Activated naive CD8-positive, alpha-beta T cell (primary cell): Measurements from ENCODE around the gene PAX5.

Experiments used
- H3K27ac Mint-ChIP-seq: one replicate; pipeline ENCODE4 v1.8.0; 2021; ENCODE audit warnings: mixed read lengths
- H3K27me3 Mint-ChIP-seq: one replicate; pipeline ENCODE4 v1.8.0; 2021; ENCODE audit warnings: mixed read lengths
- H3K36me3 Mint-ChIP-seq: one replicate; pipeline ENCODE4 v1.8.0; 2021; ENCODE audit warnings: mixed read lengths
- H3K4me1 Mint-ChIP-seq: one replicate; pipeline ENCODE4 v1.8.0; 2021; ENCODE audit warnings: low read depth, mixed read lengths
- H3K4me3 Mint-ChIP-seq: one replicate; pipeline ENCODE4 v1.8.0; 2021; ENCODE audit warnings: mild to moderate bottlenecking, mixed read lengths
- H3K9me3 Mint-ChIP-seq: one replicate; pipeline ENCODE4 v1.8.0; 2021; ENCODE audit warnings: low read depth, mixed read lengths

PAX5 gene

DNA sequence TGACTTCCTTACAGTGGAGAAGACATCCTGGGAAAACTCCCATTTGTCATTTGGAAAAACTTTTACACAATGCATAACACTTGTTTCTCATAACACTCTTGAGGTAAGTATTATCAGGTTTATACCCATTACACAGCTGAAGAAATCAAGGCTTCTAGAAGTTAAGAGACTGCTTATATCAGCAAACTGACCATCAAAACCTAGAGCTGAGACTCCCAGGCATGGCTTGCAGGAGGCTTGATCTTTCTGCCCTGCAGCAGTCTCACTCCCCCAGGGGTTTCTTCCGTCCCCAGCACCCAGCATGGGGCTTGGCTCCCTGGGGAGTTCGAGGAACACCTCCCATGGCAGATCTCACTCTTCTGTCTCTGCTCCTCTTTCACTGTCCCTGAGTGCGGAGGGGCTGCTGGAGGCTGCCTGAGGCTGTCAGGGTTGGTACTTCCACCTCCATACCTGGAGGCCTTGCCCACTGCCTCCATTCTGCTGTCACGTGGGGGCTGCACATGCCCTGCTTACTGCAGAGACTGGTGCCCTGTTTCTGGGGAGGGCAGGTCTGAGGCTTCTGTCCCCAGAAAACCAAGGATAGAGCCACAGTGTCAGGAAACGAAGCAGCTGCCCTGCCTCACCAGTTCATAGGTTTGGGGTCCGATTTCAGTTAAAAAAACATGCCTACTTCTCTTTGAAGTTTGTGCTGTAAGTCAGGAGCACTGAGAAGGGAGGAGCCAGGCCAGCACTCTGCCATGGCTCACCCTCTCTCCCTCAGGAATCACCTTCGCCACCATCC is 202.5 kb downstream of the PAX5 start:
- Mint-ChIP-seq H3K27me3 (no peaks in the 10 kb centered on the region), H3K4me3 (no peak overlapping the region), H3K4me1 (no peaks in the 10 kb centered on the region), H3K36me3 (no peaks in the 10 kb centered on the region), H3K27ac (no peak overlapping the region), H3K9me3 (no peaks in the 10 kb centered on the region)

DNA sequence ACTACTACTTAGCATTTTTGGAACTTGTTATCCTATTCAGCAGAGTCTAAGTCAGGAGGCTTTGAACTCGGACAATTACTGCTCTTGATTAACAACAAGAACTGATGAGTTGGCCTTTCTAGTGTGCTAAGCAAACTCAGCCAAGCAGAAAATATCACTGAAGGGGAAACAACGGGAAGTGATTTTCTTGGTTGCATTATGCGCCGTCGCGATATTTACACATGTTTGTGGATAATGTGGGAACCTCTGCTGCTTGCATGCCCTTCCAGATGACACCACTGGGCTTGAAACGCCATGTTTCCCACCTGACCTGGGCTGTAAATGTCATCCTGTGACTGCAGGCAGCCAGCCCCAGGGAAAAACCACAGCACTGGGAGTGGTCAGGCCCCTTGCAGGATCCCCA is 205.5 kb downstream of the PAX5 start:
- H3K27me3 Mint-ChIP-seq, result no peaks in the 10 kb centered on the region
- H3K9me3 Mint-ChIP-seq, result no peaks in the 10 kb centered on the region
- H3K4me1 Mint-ChIP-seq, result no peaks in the 10 kb centered on the region

DNA sequence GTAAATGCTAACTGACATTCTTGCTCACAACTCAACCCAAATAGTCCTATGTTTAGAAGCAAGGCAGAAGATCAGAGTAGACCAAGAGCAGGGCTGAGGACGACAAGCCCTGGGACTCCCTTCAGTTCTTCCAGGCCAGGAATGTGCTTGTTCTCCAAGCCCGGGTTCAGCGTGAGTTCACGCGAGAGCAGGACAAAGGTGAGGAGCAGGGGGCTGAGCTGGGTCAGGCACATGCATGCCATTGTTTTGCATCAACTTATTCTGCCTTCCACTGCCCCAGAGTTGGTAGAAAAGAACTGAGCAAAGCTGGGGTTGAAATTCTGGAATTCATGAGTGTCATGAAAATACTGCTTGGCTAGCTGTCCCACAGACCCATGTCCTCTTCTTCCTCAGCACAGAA is 206.5 kb downstream of the PAX5 start:
- no peaks in the 10 kb centered on the region for H3K9me3 Mint-ChIP-seq
- H3K4me1 Mint-ChIP-seq, result no peaks in the 10 kb centered on the region
- no peak overlapping the region for H3K4me3 Mint-ChIP-seq
- H3K27me3 Mint-ChIP-seq, result no peaks in the 10 kb centered on the region
- H3K27ac Mint-ChIP-seq, result no peak overlapping the region
- no peaks in the 10 kb centered on the region for H3K36me3 Mint-ChIP-seq

More for the DNA sequence above, 205.5 kb downstream of the PAX5 start:
- Mint-ChIP-seq H3K36me3 (no peaks in the 10 kb centered on the region), H3K4me3 (no peak overlapping the region), H3K27ac (no peak overlapping the region)

DNA sequence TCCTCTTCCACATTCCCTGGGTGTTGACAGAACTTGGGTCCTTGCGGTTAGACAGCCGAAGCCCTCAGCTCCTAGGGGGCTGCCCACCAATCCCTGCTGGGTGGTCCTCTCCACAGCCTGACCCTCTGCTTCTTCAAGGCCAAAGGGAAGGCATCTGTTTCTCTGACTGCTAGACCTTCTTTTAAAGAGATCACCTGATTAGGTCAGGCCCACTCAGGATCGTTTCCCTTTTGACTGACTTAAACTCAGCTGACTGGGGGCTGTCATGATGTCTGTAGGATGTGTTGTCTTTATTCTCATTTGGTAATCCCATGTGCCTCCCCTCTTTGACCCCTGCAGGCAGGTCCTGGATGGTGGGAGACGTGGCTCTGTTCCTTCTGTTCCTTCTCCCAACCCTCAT is 207.5 kb downstream of the PAX5 start:
- no peaks in the 10 kb centered on the region for H3K9me3 Mint-ChIP-seq
- no peaks in the 10 kb centered on the region for H3K27me3 Mint-ChIP-seq
- no peaks in the 10 kb centered on the region for H3K4me1 Mint-ChIP-seq
- H3K4me3 Mint-ChIP-seq, result no peak overlapping the region
- H3K27ac Mint-ChIP-seq, result no peak overlapping the region
- no peaks in the 10 kb centered on the region for H3K36me3 Mint-ChIP-seq

DNA sequence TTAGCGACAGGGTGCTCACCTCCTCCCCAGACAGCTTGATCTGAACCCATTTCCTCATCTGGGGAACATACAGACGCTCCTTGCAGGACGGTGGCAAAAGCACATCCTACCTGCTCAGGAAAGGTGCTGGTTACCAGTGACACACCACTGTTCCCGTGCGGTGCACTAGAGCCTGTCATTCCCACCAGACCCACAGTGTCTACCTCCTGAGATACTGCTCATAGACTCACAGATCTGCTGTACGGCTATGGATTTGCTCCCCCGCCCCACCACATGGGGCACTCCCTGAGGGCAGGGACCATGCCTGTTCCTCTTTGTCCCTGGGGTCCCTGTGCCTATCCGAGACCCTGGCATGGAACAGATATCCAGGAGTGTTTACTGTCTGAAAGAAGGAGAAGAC is 208.9 kb downstream of the PAX5 start:
- H3K36me3 Mint-ChIP-seq, result no peaks in the 10 kb centered on the region
- no peaks in the 10 kb centered on the region for H3K9me3 Mint-ChIP-seq
- H3K4me1 Mint-ChIP-seq, result no peaks in the 10 kb centered on the region
- no peak overlapping the region for H3K27ac Mint-ChIP-seq
- H3K27me3 Mint-ChIP-seq, result peaks cover under 1% of the 10 kb centered on the region
- no peak overlapping the region for H3K4me3 Mint-ChIP-seq

DNA sequence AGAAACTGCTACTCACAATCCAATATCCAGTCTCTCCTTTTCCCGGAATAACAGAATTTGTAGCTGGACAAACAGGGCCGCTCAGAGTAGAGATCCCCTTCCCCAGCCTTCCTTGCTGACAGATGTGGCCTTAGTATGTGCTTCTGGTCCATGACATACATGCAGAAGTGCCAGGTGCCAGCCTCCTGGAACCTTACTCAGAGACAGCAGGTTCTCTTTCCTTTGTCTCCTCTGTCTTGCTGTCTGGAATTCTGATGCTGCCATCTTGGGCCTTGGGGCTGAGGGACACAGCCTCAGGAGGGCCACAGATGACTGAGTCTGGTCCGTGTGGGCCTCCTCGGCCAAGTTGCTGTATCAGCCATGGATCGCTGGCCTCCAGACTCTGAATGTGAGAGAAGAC is 210.1 kb downstream of the PAX5 start:
- H3K36me3 Mint-ChIP-seq, result no peaks in the 10 kb centered on the region
- no peaks in the 10 kb centered on the region for H3K9me3 Mint-ChIP-seq
- no peak overlapping the region for H3K4me3 Mint-ChIP-seq
- peaks cover 3% of the 10 kb centered on the region for H3K27me3 Mint-ChIP-seq
- H3K4me1 Mint-ChIP-seq, result no peaks in the 10 kb centered on the region
- no peak overlapping the region for H3K27ac Mint-ChIP-seq

DNA sequence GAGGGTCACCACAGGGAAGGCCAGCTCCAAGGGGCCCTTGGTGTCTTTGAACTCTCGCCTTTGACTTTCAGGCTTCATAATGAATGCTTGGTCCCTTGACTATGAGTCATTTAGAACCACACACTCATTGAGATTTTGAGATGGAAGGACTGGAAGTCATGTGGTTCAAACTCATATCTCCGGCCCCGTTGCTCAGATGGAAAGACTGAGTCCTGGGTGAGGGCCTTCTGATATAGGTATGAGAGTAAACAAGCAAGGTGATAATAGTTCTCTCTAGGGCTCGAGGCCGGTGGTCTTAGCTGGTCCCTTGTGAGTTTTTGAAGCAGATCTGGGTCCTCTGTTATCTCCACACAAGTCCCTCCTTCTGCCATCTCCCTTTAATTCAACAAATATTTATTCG is 210.6 kb downstream of the PAX5 start:
- H3K27ac Mint-ChIP-seq, result no peak overlapping the region
- H3K9me3 Mint-ChIP-seq, result no peaks in the 10 kb centered on the region
- no peak overlapping the region for H3K4me3 Mint-ChIP-seq
- no peaks in the 10 kb centered on the region for H3K4me1 Mint-ChIP-seq
- H3K36me3 Mint-ChIP-seq, result no peaks in the 10 kb centered on the region
- peaks cover 6% of the 10 kb centered on the region for H3K27me3 Mint-ChIP-seq

DNA sequence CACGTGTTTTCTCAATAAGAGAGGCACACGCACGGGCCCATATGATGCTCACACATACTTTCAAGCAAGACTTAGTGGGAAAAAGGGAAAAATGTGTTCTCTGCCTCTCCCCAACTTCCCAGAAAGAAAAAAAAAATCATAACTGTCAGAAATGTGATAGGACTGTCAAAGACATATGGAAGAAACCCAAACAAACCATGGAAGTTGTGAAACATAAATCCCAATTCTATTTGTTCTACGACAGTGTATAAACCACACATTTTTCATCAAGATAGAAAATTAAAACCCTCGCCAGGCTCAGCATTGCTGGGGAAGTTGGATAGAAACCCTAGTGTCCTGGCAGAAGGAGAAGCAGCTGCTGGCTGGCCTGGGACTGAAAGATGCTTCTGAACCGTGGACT is 211.9 kb downstream of the PAX5 start:
- Mint-ChIP-seq H3K27me3 (peaks cover 6% of the 10 kb centered on the region), H3K4me3 (no peak overlapping the region), H3K36me3 (no peaks in the 10 kb centered on the region), H3K9me3 (no peaks in the 10 kb centered on the region), H3K4me1 (no peaks in the 10 kb centered on the region), H3K27ac (no peak overlapping the region)

DNA sequence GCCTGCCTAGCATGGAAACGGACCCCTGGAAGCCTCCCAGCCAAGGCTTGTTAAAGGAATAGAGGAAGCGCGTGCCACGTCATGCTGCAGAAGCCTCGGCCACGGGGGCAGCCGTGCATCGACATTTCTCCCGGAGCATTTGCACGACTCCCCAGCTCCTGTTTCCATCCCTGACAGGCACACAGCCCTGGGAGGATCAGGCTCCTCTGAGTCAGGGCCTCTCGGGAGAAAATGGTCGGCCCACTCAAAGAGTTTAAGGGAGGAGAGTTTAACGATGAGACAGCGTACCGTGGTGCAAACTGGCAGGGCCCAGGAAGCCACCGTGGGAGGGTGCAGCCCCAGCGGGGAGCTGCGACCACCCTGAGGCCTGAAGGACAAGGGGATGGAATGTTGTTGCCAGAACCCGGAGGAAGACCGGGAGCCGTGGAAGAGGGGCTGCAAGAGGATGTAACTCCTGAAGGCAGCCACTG is 213.6 kb downstream of the PAX5 start:
- no peak overlapping the region for H3K4me3 Mint-ChIP-seq
- no peaks in the 10 kb centered on the region for H3K9me3 Mint-ChIP-seq
- H3K36me3 Mint-ChIP-seq, result no peaks in the 10 kb centered on the region
- no peaks in the 10 kb centered on the region for H3K4me1 Mint-ChIP-seq
- no peak overlapping the region for H3K27ac Mint-ChIP-seq
- peaks cover 10% of the 10 kb centered on the region for H3K27me3 Mint-ChIP-seq

DNA sequence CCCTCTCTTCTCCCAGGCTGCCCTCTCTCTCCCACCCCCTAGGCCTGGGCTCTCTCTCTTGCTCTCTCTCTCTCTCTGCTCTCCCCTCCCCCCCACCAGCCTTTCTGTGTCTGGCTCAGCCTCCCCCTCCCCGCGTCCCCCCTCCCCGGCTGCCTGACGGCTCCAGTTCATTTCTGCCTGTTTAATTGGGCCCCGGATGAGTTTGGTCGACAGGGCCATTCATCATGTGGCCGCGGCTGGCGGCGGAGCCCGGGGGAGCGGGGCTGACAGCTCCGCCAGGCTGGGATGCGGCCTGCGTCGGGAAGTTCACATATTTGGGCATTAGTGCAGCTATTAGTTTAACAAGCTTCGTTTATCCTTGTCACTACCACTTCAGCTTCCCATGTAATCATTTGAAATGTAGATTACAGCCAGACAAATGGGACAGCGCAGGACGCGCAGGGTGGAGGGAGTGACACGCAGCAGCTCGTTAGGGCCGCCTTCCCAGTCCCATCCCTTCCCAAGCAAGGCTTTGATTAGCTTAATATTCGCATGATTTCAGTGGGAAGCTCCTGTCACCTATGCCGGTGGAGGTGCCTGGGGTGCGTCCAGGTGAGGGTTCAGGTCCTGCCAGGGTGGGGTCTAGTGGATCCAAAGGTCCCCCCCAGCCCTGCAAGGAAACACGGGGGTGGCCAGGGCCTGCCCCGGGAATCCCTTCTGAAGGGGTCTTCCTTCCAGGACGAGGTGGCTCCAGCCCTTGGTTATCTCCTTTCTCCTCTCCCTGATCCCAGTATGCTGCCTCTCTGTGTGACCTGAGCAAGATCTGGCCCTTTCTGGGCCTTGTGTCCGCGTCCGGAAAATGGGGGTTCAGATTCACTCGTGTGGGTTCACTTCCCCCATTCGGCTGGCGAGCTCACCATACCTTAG is 214.8 kb downstream of the PAX5 start:
- Mint-ChIP-seq H3K27me3 (peaks cover 12% of the 10 kb centered on the region), H3K27ac (no peak overlapping the region), H3K36me3 (no peaks in the 10 kb centered on the region), H3K4me3 (peak overlapping the region; percentile 27), H3K9me3 (no peaks in the 10 kb centered on the region), H3K4me1 (no peaks in the 10 kb centered on the region)

DNA sequence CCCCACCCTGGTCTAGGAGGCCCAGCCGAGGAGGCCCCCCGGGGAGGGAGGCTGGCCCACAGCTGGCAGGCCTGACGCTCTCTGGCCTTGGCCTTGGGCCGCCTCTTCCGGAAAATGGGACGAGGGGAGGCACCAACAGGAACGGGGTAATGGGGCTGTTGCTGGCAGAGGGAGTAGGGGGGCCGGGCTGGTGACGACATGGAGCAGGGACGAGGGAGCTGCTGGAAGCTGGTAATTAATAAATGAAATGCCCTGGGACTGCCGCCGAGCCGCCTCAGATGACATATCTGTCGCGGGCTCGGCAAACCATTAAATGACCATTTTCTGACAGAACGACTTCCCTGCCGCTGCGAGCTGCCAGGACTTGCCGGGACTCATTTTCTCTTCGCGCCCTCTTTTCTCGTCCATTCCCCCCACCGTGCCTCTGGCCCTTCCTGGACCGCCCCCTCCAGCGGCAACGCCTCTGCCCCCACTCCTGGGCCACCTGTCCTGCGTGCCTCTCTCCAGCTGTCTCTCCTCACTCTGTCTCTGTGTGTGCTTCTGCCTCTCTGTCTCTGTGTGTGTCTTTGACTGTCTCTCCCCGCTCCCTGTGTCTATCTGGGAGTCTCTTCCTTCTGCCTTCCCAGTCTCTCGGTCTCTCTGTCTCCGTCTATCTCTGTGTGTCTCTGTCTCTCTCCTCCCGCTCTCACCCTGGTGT is 215.7 kb downstream of the PAX5 start:
- peak overlapping the region; percentile 27 for H3K4me3 Mint-ChIP-seq
- no peak overlapping the region for H3K27ac Mint-ChIP-seq
- H3K36me3 Mint-ChIP-seq, result no peaks in the 10 kb centered on the region
- no peaks in the 10 kb centered on the region for H3K9me3 Mint-ChIP-seq
- peaks cover 12% of the 10 kb centered on the region for H3K27me3 Mint-ChIP-seq
- H3K4me1 Mint-ChIP-seq, result no peaks in the 10 kb centered on the region

DNA sequence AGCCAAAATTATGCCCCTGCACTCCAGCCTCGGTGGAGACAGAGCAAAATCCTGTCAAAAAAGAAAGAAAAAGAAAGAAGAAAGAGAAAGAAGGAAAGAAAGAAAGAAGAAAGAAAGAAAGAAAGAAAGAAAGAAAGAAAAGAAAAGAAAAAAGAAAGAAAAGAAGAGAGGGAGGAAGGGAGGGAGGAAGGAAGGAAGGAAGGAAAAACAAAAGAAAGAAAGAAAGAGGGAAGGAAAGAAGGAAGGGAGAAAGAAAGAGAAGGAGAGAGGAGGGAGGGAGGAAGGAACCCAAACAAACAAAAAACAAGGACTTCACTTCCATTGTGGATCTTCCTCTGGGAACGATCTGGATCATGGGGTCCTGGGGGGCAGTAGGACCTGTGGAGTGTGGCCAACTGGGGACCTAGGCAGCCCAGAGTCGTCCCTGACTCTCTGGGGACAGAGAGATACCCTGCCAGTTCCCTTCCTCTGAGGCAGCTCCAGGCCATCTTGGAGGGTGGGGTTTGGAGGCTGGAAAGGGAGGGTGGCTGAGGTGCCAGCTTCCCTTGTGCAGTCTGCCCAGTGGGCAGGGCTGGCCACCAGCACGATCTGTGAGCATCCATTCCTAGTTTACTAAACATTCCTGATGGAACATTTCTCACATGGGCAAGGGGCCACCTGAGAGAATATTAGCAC is 216.8 kb downstream of the PAX5 start:
- no peaks in the 10 kb centered on the region for H3K4me1 Mint-ChIP-seq
- no peak overlapping the region for H3K4me3 Mint-ChIP-seq
- no peaks in the 10 kb centered on the region for H3K36me3 Mint-ChIP-seq
- no peaks in the 10 kb centered on the region for H3K9me3 Mint-ChIP-seq
- H3K27me3 Mint-ChIP-seq, result peaks cover 13% of the 10 kb centered on the region
- H3K27ac Mint-ChIP-seq, result no peak overlapping the region

DNA sequence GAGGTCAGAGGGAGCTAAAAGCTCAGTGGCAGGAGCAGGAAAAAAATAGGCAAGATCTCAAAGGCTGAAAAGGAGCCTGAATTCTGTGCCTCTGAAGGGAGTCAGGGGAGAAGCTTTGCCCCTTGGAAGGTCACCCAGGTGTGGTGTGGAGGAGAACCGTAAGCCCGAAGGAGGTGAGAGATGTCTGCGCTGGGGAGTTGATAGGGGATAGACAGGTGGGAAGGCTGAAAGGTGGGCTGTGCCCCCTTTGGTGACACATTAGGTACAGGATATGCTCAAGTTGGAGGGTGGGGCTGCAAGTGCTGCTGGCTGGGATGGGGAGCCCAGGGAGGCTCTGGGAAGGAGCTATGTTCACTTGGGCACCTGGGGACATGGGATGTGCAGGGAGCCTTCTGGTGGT is 217.7 kb downstream of the PAX5 start:
- Mint-ChIP-seq H3K4me3 (no peak overlapping the region), H3K36me3 (no peaks in the 10 kb centered on the region), H3K9me3 (no peaks in the 10 kb centered on the region), H3K4me1 (no peaks in the 10 kb centered on the region), H3K27me3 (peaks cover 14% of the 10 kb centered on the region), H3K27ac (no peak overlapping the region)

DNA sequence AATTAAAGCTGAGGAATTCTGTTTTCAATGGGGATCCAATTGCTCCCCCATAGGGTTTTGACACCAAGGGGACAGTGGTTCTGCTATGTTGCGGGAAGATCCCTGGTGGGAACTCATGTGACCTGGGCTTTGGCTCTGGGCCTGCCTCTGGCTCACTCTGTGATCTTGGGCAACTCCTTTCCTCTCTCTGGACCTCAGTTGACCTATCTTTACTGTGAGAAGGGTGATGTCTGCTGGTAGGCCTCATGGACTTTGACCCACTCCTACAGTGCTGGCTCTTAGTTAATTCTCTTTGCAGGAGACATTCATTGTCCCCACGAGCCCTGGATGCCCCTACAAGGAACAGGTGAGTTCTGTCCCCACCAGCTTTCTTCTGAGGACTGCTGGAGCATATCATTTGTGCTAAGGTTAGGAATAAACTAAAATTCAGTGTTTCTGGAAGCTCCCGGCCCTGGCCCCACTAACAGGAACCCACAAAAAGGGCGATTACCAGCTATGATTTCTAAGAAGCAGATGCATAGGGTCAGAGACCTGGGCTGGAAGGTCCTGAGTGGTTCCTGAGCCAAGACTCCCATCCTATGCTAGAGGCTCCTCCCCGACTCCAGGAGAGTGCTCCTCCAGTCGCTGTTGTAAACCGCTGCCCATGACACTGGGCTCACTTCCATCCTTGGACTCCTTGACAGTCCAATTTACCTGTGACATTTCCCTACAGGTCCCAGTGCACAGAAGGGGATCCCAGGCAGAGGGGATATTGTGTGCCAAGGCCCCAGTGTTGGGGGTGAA is 218.3 kb downstream of the PAX5 start:
- Mint-ChIP-seq H3K27me3 (peaks cover 14% of the 10 kb centered on the region), H3K36me3 (no peaks in the 10 kb centered on the region), H3K9me3 (no peaks in the 10 kb centered on the region), H3K27ac (no peak overlapping the region), H3K4me3 (no peak overlapping the region), H3K4me1 (no peaks in the 10 kb centered on the region)
